Hepatocyte (in vitro differentiated cells): ENCODE data around the gene LRRC18. TPM values are rescaled to one million over a fixed set of nuclear protein-coding genes. Genes with fewer than 3 reads are reported as not detected.

ENCODE experiments used
- DNase-seq: peaks from one replicate; pipeline ENCODE4 v3.0.0-alpha.2; 2016; ENCODE audit warnings: low spot score
- H2AFZ ChIP-seq: fragments of 200-600 bp; sonication (generic); 2 replicates; pipeline ENCODE4 v1.6.0; 2016; ENCODE audit warnings: antibody characterized with exemption, mild to moderate bottlenecking
- H3K27ac ChIP-seq: fragments of 200-600 bp; sonication (generic); 2 replicates; pipeline ENCODE4 v1.5.1; 2016; ENCODE audit warnings: mild to moderate bottlenecking
- H3K27me3 ChIP-seq: fragments of 200-600 bp; sonication (generic); 2 replicates; pipeline ENCODE4 v1.6.1; 2016
- H3K36me3 ChIP-seq: fragments of 200-600 bp; sonication (generic); replicated peaks from 2 replicates; pipeline ENCODE4 v1.5.1; 2016; ENCODE audit warnings: low read depth; ENCODE audit not compliant: insufficient read depth
- H3K4me1 ChIP-seq: fragments of 200-600 bp; sonication (generic); 2 replicates; pipeline ENCODE4 v1.5.1; 2016; ENCODE audit warnings: mild to moderate bottlenecking, moderate library complexity; ENCODE audit not compliant: insufficient read depth
- H3K4me2 ChIP-seq: fragments of 200-600 bp; sonication (generic); 2 replicates; pipeline ENCODE4 v1.6.0; 2016
- H3K4me3 ChIP-seq: fragments of 200-600 bp; sonication (generic); 2 replicates; pipeline ENCODE4 v1.5.1; 2016; ENCODE audit warnings: mild to moderate bottlenecking
- H3K79me2 ChIP-seq: fragments of 200-600 bp; sonication (generic); 2 replicates; pipeline ENCODE4 v1.6.0; 2017; ENCODE audit warnings: mild to moderate bottlenecking
- H3K9me2 ChIP-seq: fragments of 200-600 bp; sonication (generic); replicated peaks from 2 replicates; pipeline ENCODE4 v1.6.0; 2017; ENCODE audit warnings: mild to moderate bottlenecking; ENCODE audit not compliant: insufficient read depth
- H3K9me3 ChIP-seq: fragments of 200-600 bp; sonication (generic); 2 replicates; pipeline ENCODE4 v1.5.1; 2016; ENCODE audit warnings: low read depth, mild to moderate bottlenecking
- H4K20me1 ChIP-seq: fragments of 200-600 bp; sonication (generic); 2 replicates; pipeline ENCODE4 v1.6.0; 2016; ENCODE audit warnings: mild to moderate bottlenecking; ENCODE audit not compliant: insufficient read depth, poor library complexity, severe bottlenecking
- CTCF ChIP-seq: fragments of 200-600 bp; sonication (generic); IDR thresholded peaks from 2 replicates; pipeline ENCODE4 v1.5.1; 2016; ENCODE audit warnings: antibody characterized with exemption, mild to moderate bottlenecking; ENCODE audit not compliant: poor library complexity
- EZH2 ChIP-seq: fragments of 200-600 bp; sonication (generic); IDR thresholded peaks from 2 replicates; pipeline ENCODE4 v1.6.1; 2016; ENCODE audit warnings: antibody characterized with exemption, mild to moderate bottlenecking, borderline replicate concordance
- EZH2phosphoT487 ChIP-seq: fragments of 200-600 bp; sonication (generic); IDR thresholded peaks from one replicate; pipeline ENCODE4 v1.6.1; 2018; ENCODE audit warnings: antibody characterized with exemption, mild to moderate bottlenecking, low read depth, moderate library complexity; ENCODE audit not compliant: unreplicated experiment, severe bottlenecking
- WGBS: methylation state at CpG from one replicate; pipeline ENCODE4 v1.1.6; 2016; ENCODE audit warnings: low lambda C conversion rate; ENCODE audit errors: missing lambda C conversion rate; 5-methylcytosine and 5-hydroxymethylcytosine counted together
- polyA plus RNA-seq: library from polyadenylated mRNA; unstranded; fragments of >200 nt; fragmentation: Nextera tagmentation; extraction: Ambion mirVana; gene quantifications from 2 replicates; pipeline ENCODE4 v1.2.1, GENCODE V29; 2016
- total RNA-seq: library from RNA; depleted of rRNA; stranded (reverse); fragments of >200 nt; gene quantifications from 2 replicates; pipeline ENCODE4 v1.2.3, GENCODE V29; 2014

Gene LRRC18
- total and polyA plus RNA-seq, 2 experiments from 2014 or later: not detected

DNA sequence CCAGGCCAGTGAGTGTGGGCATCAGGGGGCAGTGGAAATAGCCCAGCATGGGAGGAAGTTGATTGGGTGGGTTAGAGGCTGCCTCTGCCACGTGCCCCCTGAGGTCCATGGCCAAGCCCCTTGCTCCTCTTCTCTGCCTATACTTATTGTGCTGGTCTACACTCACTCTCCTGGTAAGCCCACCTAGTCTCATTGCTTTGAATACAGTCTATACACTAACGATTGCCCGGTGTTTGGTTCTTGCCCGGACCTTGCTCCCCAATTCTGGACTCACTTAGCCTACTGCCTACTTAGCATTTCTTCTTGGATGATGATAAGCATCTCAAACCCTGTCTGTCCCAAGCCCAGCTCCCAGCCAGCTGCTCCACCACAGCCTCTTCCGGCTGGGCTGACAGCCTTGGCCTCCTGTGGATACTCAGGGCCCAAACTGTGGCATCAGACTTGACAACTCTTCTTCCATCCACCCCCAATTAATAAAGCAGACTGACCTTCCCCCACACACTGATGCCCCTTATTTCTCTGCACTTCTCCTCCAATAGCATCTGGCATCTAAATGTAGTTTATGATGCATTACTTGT, 10.1 kb downstream of the LRRC18 start:
- 71% methylated on average over 5 of the region's 5 CpGs for WGBS
- Histone ChIP-seq H3K4me3 (no peak overlapping the region), H3K36me3 (no peaks in the 10 kb centered on the region), H3K79me2 (no peaks in the 10 kb centered on the region), H3K9me2 (no peaks in the 10 kb centered on the region), H3K9me3 (no peaks in the 10 kb centered on the region), H2AFZ (no peak overlapping the region), H3K27ac (no peak overlapping the region), H3K27me3 (no peaks in the 10 kb centered on the region), H3K4me1 (no peaks in the 10 kb centered on the region), H4K20me1 (no peaks in the 10 kb centered on the region), H3K4me2 (no peak overlapping the region)
- no peak for DNase-seq
- no peak for TF ChIP-seq EZH2
- no peak for TF ChIP-seq EZH2phosphoT487
- TF ChIP-seq CTCF: no peak

DNA sequence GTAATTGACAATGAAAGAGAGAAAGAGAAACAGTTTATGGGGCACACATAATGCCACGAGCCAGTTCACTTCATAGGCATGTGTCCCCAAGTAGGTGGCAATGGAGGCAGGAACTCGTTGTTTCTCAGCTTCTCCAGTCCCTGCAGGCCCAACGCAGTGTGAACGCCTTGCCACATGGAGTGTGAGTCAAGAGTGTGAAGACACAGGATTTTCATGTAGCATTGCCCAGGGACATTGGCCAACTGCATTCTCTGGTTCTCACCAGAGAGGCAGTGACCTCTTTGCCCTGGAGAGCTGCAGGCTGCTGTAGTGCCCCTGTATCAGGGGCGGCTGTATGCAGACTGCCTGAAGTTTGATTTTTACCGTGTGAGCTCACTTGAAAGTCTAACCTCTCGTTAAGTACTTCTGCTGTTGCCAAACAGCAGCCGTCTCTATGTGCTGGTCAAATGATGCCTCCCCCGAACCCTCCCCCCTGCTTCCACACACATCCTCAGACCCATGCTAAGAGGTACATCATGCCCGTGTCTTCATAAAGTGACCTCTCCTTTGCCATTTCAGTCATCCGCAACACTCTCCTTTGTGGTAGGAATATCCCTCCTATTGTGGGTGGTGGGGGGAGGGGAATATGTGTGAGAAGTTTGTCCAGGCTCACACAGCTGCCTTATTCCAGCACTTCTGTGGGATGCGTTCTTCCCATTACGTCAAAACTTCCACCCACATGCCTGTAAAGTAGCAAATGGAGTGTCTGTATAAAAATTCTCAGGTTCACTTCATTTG, 12.7 kb downstream of the LRRC18 start:
- TF ChIP-seq EZH2: no peak
- no peak for TF ChIP-seq CTCF
- TF ChIP-seq EZH2phosphoT487: no peak
- Histone ChIP-seq H3K36me3 (no peaks in the 10 kb centered on the region), H3K4me2 (no peak overlapping the region), H3K4me3 (no peak overlapping the region), H3K9me3 (no peaks in the 10 kb centered on the region), H4K20me1 (no peaks in the 10 kb centered on the region), H3K4me1 (no peaks in the 10 kb centered on the region), H3K27ac (no peak overlapping the region), H3K79me2 (no peaks in the 10 kb centered on the region), H3K27me3 (no peaks in the 10 kb centered on the region), H2AFZ (no peak overlapping the region), H3K9me2 (no peaks in the 10 kb centered on the region)
- WGBS: 76% methylated on average over 13 of the region's 13 CpGs
- DNase-seq: no peak

DNA sequence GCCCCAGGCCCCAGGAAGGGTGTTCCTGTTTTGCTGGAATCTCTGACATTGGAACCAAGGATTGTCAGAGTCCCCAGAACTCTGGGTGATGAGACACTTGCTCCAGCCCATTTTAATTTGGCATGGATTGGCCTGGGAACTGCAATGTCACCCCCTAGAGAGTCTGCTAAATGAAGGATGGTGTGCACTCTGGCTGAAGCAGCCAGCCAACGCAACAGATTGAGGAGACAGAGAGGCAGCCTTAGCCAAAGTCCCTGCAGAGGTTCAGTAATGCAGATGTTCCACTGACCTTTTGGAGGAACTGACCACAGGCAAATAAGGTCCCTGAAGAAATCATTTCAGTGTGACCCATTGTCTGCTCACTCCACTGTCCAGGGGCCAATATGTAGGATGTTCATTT, 13.4 kb downstream of the LRRC18 start:
- H3K9me2 ChIP-seq: no peaks in the 10 kb centered on the region
- 85% methylated on average over 1 of the region's 1 CpG for WGBS
- H3K27me3 ChIP-seq: peaks cover 5% of the 10 kb centered on the region
- no peak for TF ChIP-seq EZH2
- TF ChIP-seq EZH2phosphoT487: no peak
- no peak for TF ChIP-seq CTCF
- H3K79me2 ChIP-seq: no peaks in the 10 kb centered on the region
- no peaks in the 10 kb centered on the region for H3K4me1 ChIP-seq
- H3K36me3 ChIP-seq: no peaks in the 10 kb centered on the region
- no peak for DNase-seq
- no peak overlapping the region for H3K4me3 ChIP-seq
- no peaks in the 10 kb centered on the region for H3K9me3 ChIP-seq
- no peaks in the 10 kb centered on the region for H4K20me1 ChIP-seq
- H2AFZ ChIP-seq: no peak overlapping the region
- no peak overlapping the region for H3K27ac ChIP-seq
- no peak overlapping the region for H3K4me2 ChIP-seq
